ENCODE measurements around the gene LIMCH1. TPM values are rescaled to one million over a fixed set of nuclear protein-coding genes. Genes with fewer than 3 reads are reported as not detected.

LIMCH1 gene
- total RNA-seq, 1 experiment from 2014 or later = 3.3 TPM

DNA sequence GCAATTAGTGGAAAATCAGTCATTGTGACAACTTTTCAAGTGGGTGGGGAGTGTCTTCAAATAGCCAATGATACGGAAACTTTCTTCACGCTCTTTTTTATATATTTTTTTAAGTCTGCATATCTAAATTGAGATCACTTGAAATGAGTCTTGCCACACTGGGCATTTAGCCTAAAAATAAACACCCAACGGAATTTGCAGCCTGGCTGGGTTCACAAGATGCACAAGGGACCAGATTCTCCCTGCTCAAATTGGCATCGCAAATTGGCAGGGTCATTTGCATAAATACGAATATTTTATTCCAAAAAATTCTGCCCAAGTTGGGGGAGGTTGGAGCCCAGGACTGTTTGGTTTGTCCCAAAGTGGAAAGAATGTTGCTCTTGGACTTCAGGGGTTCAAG lies 87.6 kb downstream of the LIMCH1 start:
- no peaks in the 10 kb centered on the region for H3K27me3 ChIP-seq (ENCODE audit: insufficient read depth, low read length)
- WGBS (ENCODE audit: extremely low coverage, insufficient read length, low lambda C conversion rate) = no CpG with 5 or more reads among the region's 5 CpGs

More for the DNA sequence above, 87.6 kb downstream of the LIMCH1 start:
- Mint-ChIP-seq H3K9me3 (no peaks in the 10 kb centered on the region), H3K27ac (no peak overlapping the region; a peak in 1 of 7 replicates), H3K4me3 (no peak overlapping the region), H3K4me1 (peaks cover 43 to 44% of the 10 kb centered on the region in 2 experiments), H3K36me3 (ENCODE audit: insufficient read depth in 1 of 3, low read depth in 3 of 3) (no peaks in the 10 kb centered on the region), H3K27me3 (ENCODE audit: low read depth) (no peaks in the 10 kb centered on the region; the same call in 1 of the 2 replicates)
- Histone ChIP-seq H3K4ac (ENCODE audit: low read depth, low read length) (no peak overlapping the region), H4K8ac (replicated peaks; ENCODE audit: insufficient read length, low read depth, low read length) (no peak overlapping the region), H3T11ph (ENCODE audit: low read length) (no peak overlapping the region), H3K14ac (ENCODE audit: insufficient read depth, low read length) (no peak overlapping the region), H3K4me1 (ENCODE audit: insufficient read depth, low read length) (peaks cover 5% of the 10 kb centered on the region; the same call in 1 of the 2 replicates), H3K4me2 (ENCODE audit: insufficient read depth, insufficient read length, low read length) (no peak overlapping the region), H2BK120ac (ENCODE audit: low read depth, low read length, poor library complexity, severe bottlenecking) (no peak overlapping the region), H2BK20ac (ENCODE audit: low read depth, low read length, poor library complexity, severe bottlenecking) (no peak overlapping the region), H3K9me3 (ENCODE audit: control insufficient read depth, low read depth, low read length) (no peaks in the 10 kb centered on the region), H3K79me2 (ENCODE audit: insufficient read depth, low read length) (no peaks in the 10 kb centered on the region), H2AK5ac (ENCODE audit: insufficient read length, low read length) (no peak overlapping the region), H3K79me1 (ENCODE audit: insufficient read depth, low read depth, low read length, poor library complexity, severe bottlenecking) (no peaks in the 10 kb centered on the region), H3K23me2 (ENCODE audit: insufficient read length, low read depth, low read length, poor library complexity, severe bottlenecking) (no peaks in the 10 kb centered on the region), H4K5ac (ENCODE audit: insufficient read length, low read depth, low read length) (no peak overlapping the region), H2BK12ac (ENCODE audit: insufficient read length, low read depth, low read length) (no peak overlapping the region), H3K23ac (ENCODE audit: insufficient read length, low read depth, low read length) (no peak overlapping the region), H2BK15ac (ENCODE audit: low read depth, low read length) (no peak overlapping the region), H4K91ac (ENCODE audit: insufficient read length, low read depth, low read length) (no peak overlapping the region), H3K9ac (ENCODE audit: extremely low read depth, insufficient read length, low read length) (no peak overlapping the region), H3K18ac (ENCODE audit: insufficient read length, low read depth, low read length) (no peak overlapping the region), H3K27ac (ENCODE audit: insufficient read length, low read depth, low read length) (no peak overlapping the region), H4K20me1 (ENCODE audit: control insufficient read depth, insufficient read depth, insufficient read length) (no peaks in the 10 kb centered on the region), H3K56ac (ENCODE audit: insufficient read length, low read depth, low read length) (no peak overlapping the region), H2AFZ (ENCODE audit: low read length) (no peak overlapping the region), H2BK5ac (ENCODE audit: insufficient read length, low read length) (no peak overlapping the region)
- TF ChIP-seq, protein P1, sequence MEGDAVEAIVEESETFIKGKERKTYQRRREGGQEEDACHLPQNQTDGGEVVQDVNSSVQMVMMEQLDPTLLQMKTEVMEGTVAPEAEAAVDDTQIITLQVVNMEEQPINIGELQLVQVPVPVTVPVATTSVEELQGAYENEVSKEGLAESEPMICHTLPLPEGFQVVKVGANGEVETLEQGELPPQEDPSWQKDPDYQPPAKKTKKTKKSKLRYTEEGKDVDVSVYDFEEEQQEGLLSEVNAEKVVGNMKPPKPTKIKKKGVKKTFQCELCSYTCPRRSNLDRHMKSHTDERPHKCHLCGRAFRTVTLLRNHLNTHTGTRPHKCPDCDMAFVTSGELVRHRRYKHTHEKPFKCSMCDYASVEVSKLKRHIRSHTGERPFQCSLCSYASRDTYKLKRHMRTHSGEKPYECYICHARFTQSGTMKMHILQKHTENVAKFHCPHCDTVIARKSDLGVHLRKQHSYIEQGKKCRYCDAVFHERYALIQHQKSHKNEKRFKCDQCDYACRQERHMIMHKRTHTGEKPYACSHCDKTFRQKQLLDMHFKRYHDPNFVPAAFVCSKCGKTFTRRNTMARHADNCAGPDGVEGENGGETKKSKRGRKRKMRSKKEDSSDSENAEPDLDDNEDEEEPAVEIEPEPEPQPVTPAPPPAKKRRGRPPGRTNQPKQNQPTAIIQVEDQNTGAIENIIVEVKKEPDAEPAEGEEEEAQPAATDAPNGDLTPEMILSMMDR (conservative IDR thresholded peaks at IDR 0.05) = no peak
- no peak for DNase-seq
